Measurements from ENCODE around the gene LACTB.

DNA sequence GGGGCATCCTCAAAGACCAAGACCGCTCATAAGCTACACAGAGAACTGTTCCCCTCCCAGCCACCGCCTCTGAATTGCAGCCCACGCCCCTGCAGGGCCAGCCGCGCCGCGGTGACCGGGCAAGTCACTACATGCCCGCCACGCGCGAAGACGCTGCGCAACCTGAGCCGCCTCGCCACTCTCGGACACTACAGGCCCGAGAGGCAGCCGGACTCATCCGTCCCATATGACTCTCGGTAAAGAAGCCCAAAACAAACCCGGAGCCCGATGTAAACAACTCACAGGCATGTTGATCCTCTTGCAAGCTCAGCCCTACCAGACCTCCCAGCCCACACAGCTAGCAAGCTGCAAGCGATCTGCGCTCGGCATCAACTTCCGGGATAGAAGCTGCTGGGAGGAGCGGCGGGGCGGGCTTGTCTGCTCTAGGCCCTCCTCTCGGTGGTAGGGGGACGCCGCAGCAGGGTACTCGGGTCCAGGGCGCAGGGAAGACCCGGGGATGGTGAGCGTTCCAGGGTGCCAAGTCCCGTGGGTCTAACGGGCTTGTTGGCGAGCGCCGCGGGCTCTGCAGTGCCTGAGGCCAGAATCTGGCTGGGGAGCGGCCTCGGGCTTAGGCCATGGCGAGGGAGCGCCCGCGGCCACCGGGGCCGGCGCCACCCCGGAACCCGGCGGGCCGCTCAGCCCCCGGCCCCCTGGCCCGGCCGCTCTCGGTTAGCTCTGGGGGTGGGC is 35.6 kb downstream of the LACTB start, which contains the start of gene RPS27L:
- TF ChIP-seq CTCF (conservative IDR thresholded peaks at IDR 0.05; ENCODE audit: low read depth, low read length) (no peak), RAD21 (IDR thresholded peaks at IDR 0.05; ENCODE audit: low read length) (no peak; the same call in 1 of the 2 replicates)

All from IMR-90 (cell line).